Glomerular visceral epithelial cell (primary cell): Measurements from ENCODE around the gene RCSD1.
A peak's percentile ranks its signal among the peaks of the same experiment; 100 is the strongest.

Source experiments
- DNase-seq: peaks from one replicate; pipeline ENCODE4 v3.0.0-alpha.2; 2016; ENCODE audit errors: extremely low spot score

Gene RCSD1

GRCh38 chr1:167687919-167688519 lies 58.0 kb downstream of the RCSD1 start:
- peak; percentile 77 for DNase-seq

DNA sequence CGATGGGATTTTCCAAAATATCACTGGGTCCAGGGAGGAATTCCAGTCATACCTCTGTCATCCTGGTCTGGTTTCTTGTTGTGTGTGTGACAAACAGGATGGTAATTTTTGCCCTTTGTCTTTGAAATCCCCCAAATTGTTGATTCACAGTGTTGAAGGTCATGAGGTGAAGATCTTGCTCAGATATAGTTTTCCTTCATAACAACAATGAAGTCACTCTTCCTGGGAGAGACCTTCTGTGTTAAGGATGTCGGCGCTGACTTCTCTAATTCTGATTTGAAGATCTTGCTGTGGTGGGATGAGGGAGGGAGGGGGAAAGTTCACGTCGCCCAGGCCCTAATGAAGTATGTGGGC lies 59.5 kb downstream of the RCSD1 start:
- no peak for DNase-seq

GRCh38 chr1:167690053-167690452 lies 60.0 kb downstream of the RCSD1 start:
- no peak for DNase-seq

- no peak for DNase-seq
Observed at GRCh38 chr1:167693425-167694045, 63.5 kb downstream of the RCSD1 start.

- no peak for DNase-seq
Observed at GRCh38 chr1:167694691-167695090, 64.7 kb downstream of the RCSD1 start.

DNA sequence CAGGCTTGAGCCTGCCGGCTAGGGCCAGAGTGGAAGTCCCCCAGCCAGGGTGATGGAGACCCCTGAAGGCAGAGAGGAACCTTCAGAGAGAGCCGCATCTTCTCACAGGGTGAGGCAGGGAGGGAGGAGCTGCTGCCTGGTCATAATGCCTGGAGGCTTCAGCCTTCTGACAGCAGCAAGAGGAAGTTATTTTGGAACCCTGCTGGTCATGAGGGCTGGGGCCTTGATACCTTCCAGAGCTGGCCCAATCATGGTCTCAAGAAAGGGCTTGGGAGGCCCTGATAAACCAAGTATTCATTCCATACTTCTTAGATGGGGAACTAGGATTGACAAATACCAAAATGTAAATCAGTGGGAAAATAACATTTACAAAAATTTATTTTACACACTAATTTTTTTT lies 65.1 kb downstream of the RCSD1 start:
- DNase-seq = no peak

GRCh38 chr1:167695756-167696561 lies 65.9 kb downstream of the RCSD1 start:
- no peak for DNase-seq

- no peak for DNase-seq
Observed at GRCh38 chr1:167697667-167698141, 67.7 kb downstream of the RCSD1 start.

- no peak for DNase-seq
Observed at GRCh38 chr1:167698313-167698712, 68.3 kb downstream of the RCSD1 start.

DNA sequence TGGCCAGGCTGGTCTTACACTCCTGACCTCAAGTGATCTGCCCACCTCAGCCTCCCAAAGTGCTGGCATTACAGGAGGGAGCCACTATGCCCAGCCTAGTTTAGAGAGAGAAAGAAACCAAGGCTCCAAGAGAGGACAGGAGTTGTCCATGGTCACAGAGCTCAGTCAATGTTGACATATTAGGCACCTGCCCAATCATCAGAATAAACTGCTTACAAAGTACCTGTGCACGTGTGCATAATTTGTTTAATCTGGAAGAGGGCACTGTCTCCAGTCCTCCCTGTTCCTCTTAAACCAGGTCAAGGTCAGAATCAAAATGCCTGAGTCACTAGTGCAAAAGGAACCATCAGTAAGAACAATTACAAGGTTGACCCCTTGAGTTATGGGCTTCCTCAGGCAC lies 71.5 kb downstream of the RCSD1 start:
- DNase-seq = no peak

DNA sequence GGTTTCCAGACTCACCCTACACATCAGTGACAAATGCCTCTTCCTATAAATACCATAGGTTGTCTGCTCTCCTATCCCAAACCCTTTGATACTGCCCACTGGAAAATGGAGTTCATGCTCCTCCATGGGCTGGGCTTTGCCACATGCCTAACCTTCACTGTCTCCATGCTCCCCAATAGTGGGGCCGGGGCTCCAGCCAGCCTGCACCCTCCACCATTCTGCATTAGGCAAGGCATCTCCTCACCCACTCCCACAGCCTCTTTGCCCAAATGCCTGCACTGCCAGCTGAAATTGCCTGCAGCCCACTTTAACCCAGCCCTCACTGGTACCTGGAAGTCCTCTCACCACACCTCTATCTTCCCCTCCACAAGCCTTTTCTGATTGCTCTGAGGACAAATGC lies 73.5 kb downstream of the RCSD1 start:
- no peak for DNase-seq

DNA sequence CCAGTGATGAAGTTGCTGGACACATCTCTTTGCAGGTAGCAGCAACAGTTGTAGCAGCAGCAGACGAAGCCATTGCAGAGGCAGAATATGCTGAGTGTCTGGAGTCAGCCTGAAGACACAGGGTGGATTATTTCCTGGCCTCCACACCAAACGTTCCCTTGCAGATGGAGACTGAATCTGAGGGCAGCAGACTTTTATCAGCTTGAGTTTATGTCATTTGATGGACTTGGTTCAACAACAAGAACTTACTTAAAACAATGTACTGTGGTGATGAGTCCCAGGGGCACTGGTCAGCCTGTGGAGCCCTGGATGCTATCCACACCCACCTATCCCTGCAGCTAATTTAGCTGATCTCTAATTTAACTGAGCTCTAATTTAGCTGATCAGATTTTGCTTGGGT lies 74.7 kb downstream of the RCSD1 start:
- no peak for DNase-seq

GRCh38 chr1:167705250-167705649 lies 75.2 kb downstream of the RCSD1 start:
- DNase-seq = no peak

DNA sequence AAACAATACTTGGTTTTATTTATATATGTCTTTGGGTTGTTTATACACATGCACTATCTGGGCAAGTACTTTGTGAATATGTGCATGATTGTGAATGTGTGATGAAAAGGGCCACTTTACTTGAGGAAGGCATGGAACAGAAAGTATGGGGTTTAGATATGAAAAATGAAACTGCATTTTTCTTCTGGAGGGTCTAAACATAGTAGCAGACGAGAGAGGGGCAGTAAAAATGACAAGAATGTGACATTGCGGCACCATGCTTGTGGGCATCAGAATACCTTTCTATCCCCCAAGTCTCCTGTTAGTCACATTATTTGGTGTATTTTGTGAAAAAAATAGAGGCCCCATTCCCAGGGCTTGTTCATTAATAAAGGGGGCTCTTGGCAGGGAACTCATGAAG lies 76.3 kb downstream of the RCSD1 start:
- DNase-seq = no peak

GRCh38 chr1:167706931-167707877 lies 77.2 kb downstream of the RCSD1 start:
- DNase-seq = no peak

DNA sequence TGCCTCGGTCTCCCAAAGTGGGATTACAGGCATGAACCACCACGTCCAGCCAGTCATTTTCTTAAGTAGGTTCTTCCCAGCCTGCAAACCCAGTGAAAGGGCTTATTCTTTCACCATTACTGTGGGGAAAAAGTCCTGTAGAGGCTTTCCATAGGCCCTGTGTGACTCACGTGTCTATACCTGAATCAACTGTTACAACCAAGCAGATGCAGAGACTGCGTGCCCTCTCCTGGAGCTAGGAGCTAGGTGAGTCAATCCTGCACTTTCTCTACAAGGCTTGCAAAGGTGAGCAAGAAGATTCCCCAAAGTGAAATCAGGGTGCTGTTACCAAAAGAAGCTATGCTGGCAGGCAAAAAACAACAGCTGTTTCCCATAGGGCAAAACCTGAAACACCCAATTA lies 77.9 kb downstream of the RCSD1 start:
- no peak for DNase-seq

GRCh38 chr1:167708940-167709389 lies 78.9 kb downstream of the RCSD1 start:
- DNase-seq = no peak

- DNase-seq = no peak
Observed at GRCh38 chr1:167710836-167711235, 80.8 kb downstream of the RCSD1 start.

- no peak for DNase-seq
Observed at GRCh38 chr1:167711797-167712196, 81.8 kb downstream of the RCSD1 start.

GRCh38 chr1:167713330-167714081 lies 83.5 kb downstream of the RCSD1 start:
- no peak for DNase-seq

DNA sequence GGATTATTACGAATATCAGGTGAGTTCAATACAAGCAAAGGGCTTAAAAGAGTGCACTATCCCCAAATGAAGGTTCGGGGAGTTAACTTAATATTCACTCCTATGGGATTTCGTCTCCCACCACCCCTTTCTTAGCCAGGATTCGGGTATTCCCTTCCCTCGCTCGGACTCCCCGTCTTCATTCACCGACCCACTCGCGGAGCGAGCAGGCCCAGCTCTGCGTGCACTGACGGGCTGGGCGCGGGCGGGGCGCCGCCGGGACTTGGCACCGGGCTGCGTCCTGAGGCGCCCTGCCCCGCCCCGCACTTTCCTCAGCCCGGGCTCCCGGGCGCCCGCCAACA lies 84.0 kb downstream of the RCSD1 start:
- DNase-seq = no peak
